Measurements from ENCODE around the gene RNF167.

DNA sequence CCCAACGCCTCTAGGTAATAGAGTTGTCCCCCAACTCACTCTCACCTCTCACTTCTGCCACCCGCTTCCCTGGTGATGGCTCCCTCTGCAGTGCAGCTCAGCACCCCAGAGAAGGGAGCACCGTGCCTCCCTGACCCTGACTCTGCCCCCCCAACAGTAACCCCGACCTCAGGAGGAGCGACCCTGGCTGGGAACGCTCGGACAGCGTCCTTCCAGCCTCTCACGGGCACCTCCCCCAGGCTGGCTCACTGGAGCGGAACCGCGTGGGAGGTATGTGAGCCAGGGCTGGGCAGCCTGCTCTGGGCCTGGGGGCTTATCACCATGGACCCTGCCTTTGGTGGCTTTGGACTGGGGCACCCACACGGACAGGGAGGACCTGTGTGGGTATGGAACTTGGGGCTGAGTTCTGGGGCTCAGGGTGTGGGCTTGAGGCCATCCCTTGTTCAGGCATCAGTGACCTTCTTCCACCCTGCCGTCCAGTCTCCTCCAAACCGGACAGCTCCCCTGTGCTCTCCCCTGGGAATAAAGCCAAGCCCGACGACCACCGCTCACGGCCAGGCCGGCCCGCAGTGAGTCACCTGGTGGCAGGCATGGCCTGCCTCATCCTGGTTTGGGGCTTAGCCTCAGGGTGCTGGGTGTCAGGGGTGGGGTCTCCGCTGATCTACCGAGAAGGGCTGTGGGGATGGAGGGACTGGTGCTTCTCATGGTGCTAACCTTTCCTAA is 47.4 kb upstream of the RNF167 start:
- TF ChIP-seq, protein P1, sequence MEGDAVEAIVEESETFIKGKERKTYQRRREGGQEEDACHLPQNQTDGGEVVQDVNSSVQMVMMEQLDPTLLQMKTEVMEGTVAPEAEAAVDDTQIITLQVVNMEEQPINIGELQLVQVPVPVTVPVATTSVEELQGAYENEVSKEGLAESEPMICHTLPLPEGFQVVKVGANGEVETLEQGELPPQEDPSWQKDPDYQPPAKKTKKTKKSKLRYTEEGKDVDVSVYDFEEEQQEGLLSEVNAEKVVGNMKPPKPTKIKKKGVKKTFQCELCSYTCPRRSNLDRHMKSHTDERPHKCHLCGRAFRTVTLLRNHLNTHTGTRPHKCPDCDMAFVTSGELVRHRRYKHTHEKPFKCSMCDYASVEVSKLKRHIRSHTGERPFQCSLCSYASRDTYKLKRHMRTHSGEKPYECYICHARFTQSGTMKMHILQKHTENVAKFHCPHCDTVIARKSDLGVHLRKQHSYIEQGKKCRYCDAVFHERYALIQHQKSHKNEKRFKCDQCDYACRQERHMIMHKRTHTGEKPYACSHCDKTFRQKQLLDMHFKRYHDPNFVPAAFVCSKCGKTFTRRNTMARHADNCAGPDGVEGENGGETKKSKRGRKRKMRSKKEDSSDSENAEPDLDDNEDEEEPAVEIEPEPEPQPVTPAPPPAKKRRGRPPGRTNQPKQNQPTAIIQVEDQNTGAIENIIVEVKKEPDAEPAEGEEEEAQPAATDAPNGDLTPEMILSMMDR (IDR thresholded peaks at IDR 0.05): no peak
- TF ChIP-seq POLR2A (IDR thresholded peaks at IDR 0.05): no peak
